ENCODE results near the gene VTN.

The VTN gene

GRCh38 chr17:28368915-28369683, 1.0 kb downstream of the VTN start:
- no peak for DNase-seq (ENCODE audit: low spot score)

- no peak for DNase-seq (ENCODE audit: low spot score)
Observed at GRCh38 chr17:28368306-28368831, 1.7 kb downstream of the VTN start.

- no peak for DNase-seq (ENCODE audit: low spot score)
Observed at GRCh38 chr17:28367641-28368305, 2.3 kb downstream of the VTN start.

GRCh38 chr17:28366605-28367004, 3.5 kb downstream of the VTN start:
- DNase-seq (ENCODE audit: low spot score): no peak

- no peak for DNase-seq (ENCODE audit: low spot score)
Observed at GRCh38 chr17:28365487-28365886, 4.6 kb downstream of the VTN start.

- no peak for DNase-seq (ENCODE audit: low spot score)
Observed at GRCh38 chr17:28364665-28365363, 5.3 kb downstream of the VTN start, which contains the start of gene SEBOX. Gene SEBOX (minus strand): TSS chr17:28365199. CDS start chr17:28365151, 48 bp downstream.

- DNase-seq (ENCODE audit: low spot score): no peak
Observed at GRCh38 chr17:28363776-28364650, 6.1 kb downstream of the VTN start.

GRCh38 chr17:28363186-28363585, 6.9 kb downstream of the VTN start:
- DNase-seq (ENCODE audit: low spot score): no peak

- DNase-seq (ENCODE audit: low spot score): no peak
Observed at GRCh38 chr17:28357901-28358197, 12.3 kb downstream of the VTN start.

GRCh38 chr17:28357061-28357900, 12.8 kb downstream of the VTN start, which contains the start of gene POLDIP2:
Gene POLDIP2 (minus strand): TSS chr17:28357527. CDS start chr17:28357448, 79 bp downstream.
- peak; percentile 85 for DNase-seq (ENCODE audit: low spot score)

- DNase-seq (ENCODE audit: low spot score): no peak
Observed at GRCh38 chr17:28350271-28350670, 19.8 kb downstream of the VTN start.

GRCh38 chr17:28348979-28349378, 21.1 kb downstream of the VTN start:
- DNase-seq (ENCODE audit: low spot score): no peak

- DNase-seq (ENCODE audit: low spot score): no peak
Observed at GRCh38 chr17:28347261-28347891, 22.7 kb downstream of the VTN start.

GRCh38 chr17:28346746-28347246, 23.3 kb downstream of the VTN start:
- no peak for DNase-seq (ENCODE audit: low spot score)

- DNase-seq (ENCODE audit: low spot score): no peak
Observed at GRCh38 chr17:28346199-28346580, 23.9 kb downstream of the VTN start.

GRCh38 chr17:28345419-28346198, 24.5 kb downstream of the VTN start:
- no peak for DNase-seq (ENCODE audit: low spot score)

GRCh38 chr17:28344435-28344901, 25.6 kb downstream of the VTN start:
- no peak for DNase-seq (ENCODE audit: low spot score)

GRCh38 chr17:28344011-28344410, 26.1 kb downstream of the VTN start:
- DNase-seq (ENCODE audit: low spot score): no peak

GRCh38 chr17:28343491-28343932, 26.6 kb downstream of the VTN start:
- DNase-seq (ENCODE audit: low spot score): no peak

Data from COLO829 (cell line).